Measurements from ENCODE around the gene BRWD1. TPM values are rescaled to one million over a fixed set of nuclear protein-coding genes. Genes with fewer than 3 reads are reported as not detected.

The BRWD1 gene
- polyA plus RNA-seq, 3 donors, result 12.1 to 16.8 (median 12.7) TPM

DNA sequence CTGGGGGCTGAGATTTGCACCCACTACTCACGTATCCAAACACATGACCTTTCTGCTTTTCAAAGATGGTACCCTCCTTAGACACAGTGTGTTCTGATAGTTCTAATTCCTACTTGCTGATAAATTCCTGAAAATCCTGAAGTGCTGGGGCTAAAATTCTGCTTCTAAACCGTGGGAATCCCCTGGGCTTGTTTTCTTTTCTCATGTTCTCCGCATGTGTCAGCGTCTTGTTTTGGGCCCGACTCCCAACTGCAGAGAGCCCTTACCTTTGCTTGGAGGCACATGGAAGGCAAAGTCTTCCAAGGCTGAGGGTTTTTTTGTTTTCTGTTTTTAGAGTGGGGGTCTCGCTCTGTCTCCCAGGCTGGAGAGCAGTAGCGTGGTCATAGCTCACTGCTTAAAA, 157.4 kb downstream of the BRWD1 start:
- peaks cover 0 to 2% (median 0%) of the 10 kb centered on the region in 3 donors for H3K27me3 Mint-ChIP-seq (ENCODE audit: low read depth in 3 of 3)
- peaks cover 2 to 15% (median 5%) of the 10 kb centered on the region in 7 donors for H3K9me3 Mint-ChIP-seq
- no peak for DNase-seq
- 96% methylated on average over 5 of the region's 7 CpGs for WGBS (ENCODE audit: insufficient coverage)
- H3K9me3 ChIP-seq (replicated peaks in 1 of 2; ENCODE audit: control insufficient read depth in 1 of 2, insufficient read depth in 1 of 2, low read length in 2 of 2), result no peaks in the 10 kb centered on the region
- no peak overlapping the region for H2AFZ ChIP-seq (ENCODE audit: insufficient read depth, low read depth, low read length, poor library complexity, severe bottlenecking)
- H3K36me3 Mint-ChIP-seq, result no peaks in the 10 kb centered on the region
- H3K9ac ChIP-seq (ENCODE audit: insufficient read depth, low read length, poor library complexity, severe bottlenecking), result no peak overlapping the region
- no peaks in the 10 kb centered on the region for H3K79me2 ChIP-seq (ENCODE audit: insufficient read depth, low read length)
- H3K4me1 ChIP-seq (ENCODE audit: control insufficient read depth in 1 of 2, insufficient read depth in 2 of 2, low read length in 2 of 2), result peaks cover 10 to 11% of the 10 kb centered on the region in 2 donors
- TF ChIP-seq CTCF (IDR thresholded peaks at IDR 0.05), result no peak
- intact Hi-C loops (cut with micrococcal nuclease), result no loop called here
- no peaks in the 10 kb centered on the region for H3K27me3 ChIP-seq (ENCODE audit: control insufficient read depth in 2 of 2, insufficient read depth in 2 of 2, low read length in 2 of 2)
- no peak overlapping the region for H3K4me3 ChIP-seq (replicated peaks in 1 of 3; ENCODE audit: low read depth in 2 of 3, low read length in 3 of 3)
- no peaks in the 10 kb centered on the region for H3K36me3 ChIP-seq (replicated peaks in 1 of 2; ENCODE audit: control insufficient read depth in 1 of 2, insufficient read depth in 2 of 2, low read length in 2 of 2)
- no peak overlapping the region for H3K4me2 ChIP-seq (replicated peaks; ENCODE audit: extremely low read depth, low read length, poor library complexity, severe bottlenecking)
- no peak overlapping the region for H3K27ac Mint-ChIP-seq
- H3K27ac ChIP-seq (ENCODE audit: low read depth in 1 of 2, low read length in 2 of 2), result no peak overlapping the region
- no peak overlapping the region for H3K4me3 Mint-ChIP-seq
- peaks cover 15% of the 10 kb centered on the region for H3K4me1 Mint-ChIP-seq
- no peaks in the 10 kb centered on the region for H4K20me1 ChIP-seq (ENCODE audit: insufficient read depth, low read length)

- no peak overlapping the region for H3K9ac ChIP-seq (ENCODE audit: insufficient read depth, low read length, poor library complexity, severe bottlenecking)
- no peaks in the 10 kb centered on the region for H3K79me2 ChIP-seq (ENCODE audit: insufficient read depth, low read length)
- no peaks in the 10 kb centered on the region for H3K36me3 ChIP-seq (replicated peaks in 1 of 2; ENCODE audit: control insufficient read depth in 1 of 2, insufficient read depth in 2 of 2, low read length in 2 of 2)
- H3K4me1 ChIP-seq (ENCODE audit: control insufficient read depth in 1 of 2, insufficient read depth in 2 of 2, low read length in 2 of 2), result peaks cover 7 to 10% of the 10 kb centered on the region in 2 donors
- no peak overlapping the region for H3K4me3 Mint-ChIP-seq
- no peak overlapping the region for H3K27ac Mint-ChIP-seq
- no peaks in the 10 kb centered on the region for H3K27me3 ChIP-seq (ENCODE audit: control insufficient read depth in 2 of 2, insufficient read depth in 2 of 2, low read length in 2 of 2)
- H3K4me3 ChIP-seq (replicated peaks in 1 of 3; ENCODE audit: low read depth in 2 of 3, low read length in 3 of 3), result no peak overlapping the region
- TF ChIP-seq CTCF (IDR thresholded peaks at IDR 0.05), result no peak
- no peaks in the 10 kb centered on the region for H3K9me3 ChIP-seq (replicated peaks in 1 of 2; ENCODE audit: control insufficient read depth in 1 of 2, insufficient read depth in 1 of 2, low read length in 2 of 2)
- DNase-seq, result no peak
- intact Hi-C loops (cut with micrococcal nuclease), result no loop called here
- no peak overlapping the region for H3K27ac ChIP-seq (ENCODE audit: low read depth in 1 of 2, low read length in 2 of 2)
- H4K20me1 ChIP-seq (ENCODE audit: insufficient read depth, low read length), result no peaks in the 10 kb centered on the region
- peaks cover 2 to 15% (median 5%) of the 10 kb centered on the region in 7 donors for H3K9me3 Mint-ChIP-seq
- 86% methylated on average over 2 of the region's 2 CpGs for WGBS (ENCODE audit: insufficient coverage)
- peaks cover 0 to 2% (median 0%) of the 10 kb centered on the region in 3 donors for H3K27me3 Mint-ChIP-seq (ENCODE audit: low read depth in 3 of 3)
- no peak overlapping the region for H3K4me2 ChIP-seq (replicated peaks; ENCODE audit: extremely low read depth, low read length, poor library complexity, severe bottlenecking)
- no peak overlapping the region for H2AFZ ChIP-seq (ENCODE audit: insufficient read depth, low read depth, low read length, poor library complexity, severe bottlenecking)
- no peaks in the 10 kb centered on the region for H3K36me3 Mint-ChIP-seq
- H3K4me1 Mint-ChIP-seq, result peaks cover 11% of the 10 kb centered on the region
Observed at GRCh38 chr21:39155578-39155977, 157.9 kb downstream of the BRWD1 start.

Measured in CD14-positive monocyte (primary cell).